Fibroblast of skin of back (primary cell): ENCODE data around the gene PRDM11.

ENCODE experiments used
- DNase-seq: peaks from one replicate; pipeline ENCODE4 v3.0.0-alpha.2; 2013

The PRDM11 gene

GRCh38 chr11:45158210-45158731 lies 11.8 kb downstream of the PRDM11 start:
- no peak for DNase-seq

GRCh38 chr11:45158891-45159605 lies 12.6 kb downstream of the PRDM11 start:
- DNase-seq, result no peak

- no peak for DNase-seq
Measured at GRCh38 chr11:45159781-45160365, 13.4 kb downstream of the PRDM11 start.

GRCh38 chr11:45161252-45162063 lies 15.0 kb downstream of the PRDM11 start:
- DNase-seq, result no peak

- no peak for DNase-seq
Measured at GRCh38 chr11:45162064-45162375, 15.6 kb downstream of the PRDM11 start.

- DNase-seq, result no peak
Measured at GRCh38 chr11:45162916-45163879, 16.8 kb downstream of the PRDM11 start.

- no peak for DNase-seq
Measured at GRCh38 chr11:45163956-45164575, 17.6 kb downstream of the PRDM11 start.

- DNase-seq, result no peak
Measured at GRCh38 chr11:45165386-45165785, 18.9 kb downstream of the PRDM11 start.

GRCh38 chr11:45165806-45166603 lies 19.6 kb downstream of the PRDM11 start:
- no peak for DNase-seq

GRCh38 chr11:45166604-45166897 lies 20.1 kb downstream of the PRDM11 start:
- no peak for DNase-seq

- DNase-seq, result no peak
Measured at GRCh38 chr11:45167283-45167682, 20.8 kb downstream of the PRDM11 start.

- DNase-seq, result no peak
Measured at GRCh38 chr11:45168366-45169130, 22.1 kb downstream of the PRDM11 start.

- DNase-seq, result no peak
Measured at GRCh38 chr11:45169310-45170072, 23.1 kb downstream of the PRDM11 start.

GRCh38 chr11:45170484-45170883 lies 24.0 kb downstream of the PRDM11 start:
- no peak for DNase-seq

- DNase-seq, result no peak
Measured at GRCh38 chr11:45171550-45171949, 25.1 kb downstream of the PRDM11 start.

GRCh38 chr11:45173064-45173463 lies 26.6 kb downstream of the PRDM11 start:
- DNase-seq, result no peak

GRCh38 chr11:45174168-45174835 lies 27.9 kb downstream of the PRDM11 start:
- DNase-seq, result no peak

GRCh38 chr11:45174963-45175362 lies 28.5 kb downstream of the PRDM11 start:
- DNase-seq, result no peak

- DNase-seq, result no peak
Measured at GRCh38 chr11:45176996-45177395, 30.6 kb downstream of the PRDM11 start.
